Psoas muscle (tissue), 8 donors: ENCODE data around the gene CER1. TPM values are rescaled to one million over a fixed set of nuclear protein-coding genes. Genes with fewer than 3 reads are reported as not detected.

Experiments
- ATAC-seq, 4 donors: fragments of 200-7000 bp; cut with Tn5 transposase; one replicate each; pipeline ENCODE4 v1.9.1; 2020; ENCODE audit warnings: moderate library complexity in 3 of 4, mild to moderate bottlenecking in 2 of 4
- DNase-seq, 2 donors: peaks; one replicate each; pipeline ENCODE4 v3.0.0-alpha.2; 2020
- H3K27ac ChIP-seq: fragments of 200-600 bp; one replicate; pipeline ENCODE4 v1.8.0; 2022
- H3K27me3 ChIP-seq, 3 donors: fragments of 200-600 bp in 1 of 3; one replicate each; pipeline versions ENCODE4 v1.6.1 to v1.8.0; 2013 to 2022; ENCODE audit warnings: low read length in 2 of 3, mild to moderate bottlenecking in 2 of 3, moderate library complexity in 1 of 3; ENCODE audit not compliant: insufficient read depth in 3 of 3
- H3K36me3 ChIP-seq, 2 donors: fragments of 200-600 bp in 1 of 2; one replicate each; pipeline versions ENCODE4 v1.6.1 to v1.8.0; 2013 to 2022; ENCODE audit warnings: low read depth in 1 of 2, mild to moderate bottlenecking in 1 of 2, moderate library complexity in 1 of 2; ENCODE audit not compliant: insufficient read depth in 1 of 2
- H3K4me1 ChIP-seq: fragments of 200-600 bp; one replicate; pipeline ENCODE4 v1.8.0; 2022
- H3K4me3 ChIP-seq: fragments of 200-600 bp; one replicate; pipeline ENCODE4 v1.8.0; 2022; ENCODE audit warnings: mild to moderate bottlenecking
- H3K9me3 ChIP-seq: fragments of 200-600 bp; one replicate; pipeline ENCODE4 v1.8.0; 2022
- WGBS, 3 donors: extraction: QIAGEN DNeasy Blood & Tissue Kit; methylation state at CpG; one replicate each; pipeline versions ENCODE4 v1.1.6 to v1.1.7; 2013; 5-methylcytosine and 5-hydroxymethylcytosine counted together
- intact Hi-C, 2 donors: fragments of 100-400 bp; cut with DNase I; formaldehyde crosslinking; loops; one replicate each; pipeline versions ENCODE4 v1.11.0 to v1.14.2; 2022
- polyA plus RNA-seq, 3 donors: library from polyadenylated mRNA; stranded (reverse); fragments of 200-250 nt; gene quantifications; one replicate each; pipeline ENCODE4 v1.2.3, GENCODE V29; 2013
- total RNA-seq, 4 donors: library from RNA; stranded (reverse); fragmentation: NEBNext Ultra II Directional in 2 of 4; extraction: Animal tissue kit (Norgen Biotek cat#: 25700) in 2 of 4; gene quantifications; one replicate each; pipeline versions ENCODE4 v1.2.1 to v1.2.4, GENCODE V29; 2021 to 2023
- TF ChIP-seq, protein P1 (sequence below): fragments of 200-600 bp; IDR thresholded peaks from one replicate; pipeline ENCODE4 v1.8.0; 2022; ENCODE audit warnings: antibody characterized with exemption
- donor health status: healthy with polysubstance abuse.
- donor health status: DM: no; HTN: no; CAD: no; lungs with moderate emphysema.
- donor health status: Bipolar disorder and iron deficiency.
- donor health status: healthy.
- donor health status: DM: yes; HTN: yes; CAD: no.
- donor health status: DM: no; HTN: no; CAD: no.
- donor health status: DM: no; HTN: no; CAD: no.
- donor health status: DM: yes; HTN: yes; CAD: no.

Gene CER1
- total and polyA plus RNA-seq, 7 donors = not detected

DNA sequence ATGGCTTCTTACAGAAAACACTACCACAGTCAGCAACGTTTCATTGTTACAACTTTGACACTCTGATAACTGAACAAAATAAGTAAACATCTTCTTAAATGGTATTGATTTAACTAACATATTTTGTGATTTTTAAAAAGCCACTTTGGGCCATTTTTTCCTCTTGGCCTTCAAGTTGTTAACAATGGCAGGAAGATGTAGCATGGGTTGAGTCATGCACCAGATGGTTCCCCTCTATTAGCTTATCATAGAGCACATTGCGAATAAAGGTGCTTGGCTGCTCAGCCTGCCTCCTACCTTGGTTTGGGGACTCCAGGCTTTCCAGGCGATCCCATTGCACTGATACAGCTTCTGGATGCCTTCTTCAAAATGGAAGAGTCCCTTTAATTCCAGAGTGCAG lies 24.1 kb upstream of the CER1 start:
- Histone ChIP-seq H3K4me1 (no peaks in the 10 kb centered on the region), H3K4me3 (no peak overlapping the region), H3K27ac (no peak overlapping the region), H3K36me3 (no peaks in the 10 kb centered on the region), H3K27me3 (no peaks in the 10 kb centered on the region), H3K9me3 (no peaks in the 10 kb centered on the region)
- no peak for ATAC-seq
- intact Hi-C loops = no loop called here
- DNase-seq = no peak
- TF ChIP-seq, protein P1, sequence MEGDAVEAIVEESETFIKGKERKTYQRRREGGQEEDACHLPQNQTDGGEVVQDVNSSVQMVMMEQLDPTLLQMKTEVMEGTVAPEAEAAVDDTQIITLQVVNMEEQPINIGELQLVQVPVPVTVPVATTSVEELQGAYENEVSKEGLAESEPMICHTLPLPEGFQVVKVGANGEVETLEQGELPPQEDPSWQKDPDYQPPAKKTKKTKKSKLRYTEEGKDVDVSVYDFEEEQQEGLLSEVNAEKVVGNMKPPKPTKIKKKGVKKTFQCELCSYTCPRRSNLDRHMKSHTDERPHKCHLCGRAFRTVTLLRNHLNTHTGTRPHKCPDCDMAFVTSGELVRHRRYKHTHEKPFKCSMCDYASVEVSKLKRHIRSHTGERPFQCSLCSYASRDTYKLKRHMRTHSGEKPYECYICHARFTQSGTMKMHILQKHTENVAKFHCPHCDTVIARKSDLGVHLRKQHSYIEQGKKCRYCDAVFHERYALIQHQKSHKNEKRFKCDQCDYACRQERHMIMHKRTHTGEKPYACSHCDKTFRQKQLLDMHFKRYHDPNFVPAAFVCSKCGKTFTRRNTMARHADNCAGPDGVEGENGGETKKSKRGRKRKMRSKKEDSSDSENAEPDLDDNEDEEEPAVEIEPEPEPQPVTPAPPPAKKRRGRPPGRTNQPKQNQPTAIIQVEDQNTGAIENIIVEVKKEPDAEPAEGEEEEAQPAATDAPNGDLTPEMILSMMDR = no peak
- WGBS, 3 donors = 80 to 89% (median 84%) methylated on average over 3 of the region's 3 CpGs

DNA sequence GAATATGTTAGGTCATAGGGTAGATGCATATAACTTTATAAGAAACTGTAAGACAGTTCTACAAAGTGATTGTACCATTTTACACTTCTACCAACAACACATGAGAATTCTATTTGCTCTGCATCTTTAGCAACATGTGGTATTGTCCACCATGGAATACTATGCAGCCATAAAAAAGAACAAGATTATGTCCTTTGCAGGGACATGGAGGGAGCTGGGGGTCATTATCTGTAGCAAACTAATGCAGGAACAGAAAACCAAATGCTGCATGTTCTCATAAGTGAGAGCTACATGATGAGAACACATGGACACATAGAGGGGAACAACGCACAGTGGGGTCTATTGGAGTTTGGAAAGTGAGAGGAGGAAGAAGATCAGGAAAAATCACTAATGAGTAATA lies 22.2 kb upstream of the CER1 start:
- Histone ChIP-seq H3K27ac (no peak overlapping the region), H3K27me3 (no peaks in the 10 kb centered on the region), H3K36me3 (no peaks in the 10 kb centered on the region), H3K4me3 (no peak overlapping the region), H3K4me1 (no peaks in the 10 kb centered on the region), H3K9me3 (no peaks in the 10 kb centered on the region)
- WGBS, 3 donors = 96 to 100% (median 100%) methylated on average over 1 of the region's 1 CpG
- DNase-seq (no peak), ATAC-seq (no peak)
- intact Hi-C loops = no loop called here
- TF ChIP-seq, protein P1 = no peak

DNA sequence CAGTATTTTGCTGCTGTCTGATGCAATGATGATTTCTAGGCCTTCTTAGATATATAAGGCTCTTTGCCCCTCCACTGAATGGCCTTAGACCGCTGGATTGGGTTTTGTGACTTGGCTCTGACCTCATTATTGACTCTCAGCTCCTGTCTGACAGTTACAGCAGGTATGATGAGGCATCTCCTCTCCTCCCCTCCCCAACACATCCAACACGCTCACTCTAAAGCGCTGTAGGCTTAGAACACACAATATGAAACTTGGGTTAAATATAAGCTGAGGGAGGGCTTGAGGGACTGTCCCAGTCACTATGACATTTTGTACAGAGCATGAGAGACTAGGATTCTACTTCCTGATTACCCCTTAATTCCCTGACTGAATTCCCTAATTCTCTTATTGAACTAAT lies 18.8 kb upstream of the CER1 start:
- H3K27ac ChIP-seq = no peak overlapping the region
- DNase-seq (no peak), ATAC-seq (no peak)
- TF ChIP-seq, protein P1 = no peak
- WGBS, 3 donors = 91 to 94% (median 91%) methylated on average over 3 of the region's 3 CpGs
- no peak overlapping the region for H3K4me3 ChIP-seq
- H3K36me3 ChIP-seq = no peaks in the 10 kb centered on the region
- H3K27me3 ChIP-seq = no peaks in the 10 kb centered on the region
- H3K4me1 ChIP-seq = no peaks in the 10 kb centered on the region
- intact Hi-C loops = no loop called here
- H3K9me3 ChIP-seq = no peaks in the 10 kb centered on the region

DNA sequence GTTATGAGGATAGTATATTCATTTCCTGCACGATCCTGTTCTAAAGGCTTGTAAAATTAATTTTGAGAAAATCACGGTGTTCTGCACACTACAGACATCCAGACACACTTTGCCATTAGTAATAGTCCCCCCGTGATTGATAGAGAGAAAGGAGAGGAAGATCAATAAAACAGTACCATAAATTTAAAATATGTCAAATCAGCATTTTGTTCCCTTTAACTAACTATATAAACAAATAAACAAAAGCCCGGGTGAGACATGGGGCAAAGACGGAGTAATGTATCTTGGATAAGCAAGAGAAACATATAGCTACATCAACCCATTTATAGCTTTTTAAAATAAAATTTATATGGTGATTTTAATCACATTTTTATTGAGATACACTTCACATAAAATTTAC lies 10.6 kb upstream of the CER1 start:
- intact Hi-C loops = no loop called here
- DNase-seq (no peak), ATAC-seq (no peak)
- 91 to 94% (median 93%) methylated on average over 5 of the region's 5 CpGs for WGBS, 3 donors
- H3K9me3 ChIP-seq = no peaks in the 10 kb centered on the region
- no peak overlapping the region for H3K4me3 ChIP-seq
- no peak overlapping the region for H3K27ac ChIP-seq
- no peaks in the 10 kb centered on the region for H3K4me1 ChIP-seq
- TF ChIP-seq, protein P1 = no peak
- no peaks in the 10 kb centered on the region for H3K36me3 ChIP-seq
- no peaks in the 10 kb centered on the region for H3K27me3 ChIP-seq

DNA sequence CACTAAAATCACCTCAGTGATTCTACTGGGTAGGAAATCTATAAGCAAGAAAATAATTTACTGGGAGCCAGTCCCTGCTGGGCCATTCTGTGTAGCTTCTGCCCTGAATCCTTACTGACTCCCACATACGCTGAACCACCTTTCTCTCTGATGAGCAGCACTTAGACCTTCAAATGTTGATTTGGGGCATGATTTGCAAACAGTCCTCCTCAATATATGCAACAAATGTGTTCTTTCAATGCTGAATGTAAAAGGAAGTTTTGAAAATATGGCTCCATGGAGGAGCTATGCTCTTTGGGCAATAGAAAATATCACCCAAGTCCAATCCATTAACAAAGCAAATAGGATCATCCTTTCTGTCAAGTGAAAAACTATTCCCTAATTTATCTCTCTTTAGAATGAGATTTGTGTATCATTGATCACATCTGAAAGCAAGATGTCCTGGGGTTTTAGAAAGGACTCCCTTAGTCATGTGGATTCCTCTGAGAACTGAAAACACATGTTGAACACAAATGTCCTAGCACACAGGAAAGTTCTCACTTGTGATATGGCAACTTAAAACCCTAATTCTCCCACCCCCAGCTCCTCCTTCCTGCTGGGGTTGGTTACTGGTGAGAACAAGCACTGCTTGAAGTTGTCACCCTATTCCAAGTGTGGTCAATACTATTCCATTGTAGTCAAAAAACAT lies 8.9 kb upstream of the CER1 start:
- intact Hi-C loops = no loop called here
- no peaks in the 10 kb centered on the region for H3K36me3 ChIP-seq
- no peaks in the 10 kb centered on the region for H3K27me3 ChIP-seq
- H3K4me3 ChIP-seq = no peak overlapping the region
- no peaks in the 10 kb centered on the region for H3K4me1 ChIP-seq
- H3K27ac ChIP-seq = no peak overlapping the region
- WGBS, 3 donors = 99 to 100% (median 100%) methylated on average over 1 of the region's 1 CpG
- DNase-seq (no peak), ATAC-seq (no peak)
- TF ChIP-seq, protein P1 = no peak
- no peaks in the 10 kb centered on the region for H3K9me3 ChIP-seq
